ENCODE data around the gene ZNF738. TPM values are rescaled to one million over a fixed set of nuclear protein-coding genes. Genes with fewer than 3 reads are reported as not detected.

The ZNF738 gene
- total RNA-seq, 1 donor from 2014 or later = 3.3 TPM

DNA sequence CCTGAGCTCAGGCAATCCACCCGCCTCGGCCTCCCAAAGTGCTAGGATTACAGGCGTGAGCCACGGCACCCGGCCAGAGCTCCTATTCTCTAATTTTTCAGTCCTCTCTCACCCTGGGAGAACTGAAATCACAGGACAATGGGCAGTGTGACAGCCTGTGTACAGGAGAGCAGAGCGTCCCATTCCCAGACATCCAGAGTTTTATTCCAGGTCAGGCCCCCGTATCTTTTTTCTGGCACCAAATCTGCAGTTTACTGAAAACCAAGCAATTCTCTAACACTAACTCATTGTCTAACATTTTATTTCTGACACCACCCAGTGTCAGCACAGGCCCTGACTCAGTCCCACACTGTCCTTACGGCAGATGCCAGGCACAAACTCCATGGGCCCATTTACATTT, 36.3 kb upstream of the ZNF738 start:
- peak overlapping the region; percentile 75 for H3K27ac ChIP-seq (replicated peaks)
- DNase-seq = peak; percentile 58
- H3K9me3 ChIP-seq (replicated peaks) = peaks cover 15% of the 10 kb centered on the region
- intact Hi-C loops (cut with micrococcal nuclease) = no loop called here
- H3K27me3 ChIP-seq (ENCODE audit: low read depth) = no peaks in the 10 kb centered on the region
- no peak overlapping the region for H3K4me3 ChIP-seq
- H3K4me1 ChIP-seq = peaks cover 61% of the 10 kb centered on the region
- no peak for TF ChIP-seq CTCF (IDR thresholded peaks at IDR 0.05; ENCODE audit: borderline replicate concordance)
- peaks cover 25% of the 10 kb centered on the region for H3K36me3 ChIP-seq

GRCh38 chr19:21323000-21323399, 35.8 kb upstream of the ZNF738 start:
- intact Hi-C loops (cut with micrococcal nuclease) = no loop called here
- Histone ChIP-seq H3K9me3 (replicated peaks) (peaks cover 15% of the 10 kb centered on the region), H3K4me1 (peaks cover 61% of the 10 kb centered on the region), H3K4me3 (no peak overlapping the region), H3K27me3 (ENCODE audit: low read depth) (no peaks in the 10 kb centered on the region), H3K36me3 (peaks cover 25% of the 10 kb centered on the region), H3K27ac (replicated peaks) (peak overlapping the region; percentile 75)
- no peak for DNase-seq
- no peak for TF ChIP-seq CTCF (IDR thresholded peaks at IDR 0.05; ENCODE audit: borderline replicate concordance)

GRCh38 chr19:21326169-21326568, 32.6 kb upstream of the ZNF738 start:
- peaks cover 25% of the 10 kb centered on the region for H3K36me3 ChIP-seq
- H3K4me3 ChIP-seq = no peak overlapping the region
- intact Hi-C loops (cut with micrococcal nuclease) = no loop called here
- no peaks in the 10 kb centered on the region for H3K27me3 ChIP-seq (ENCODE audit: low read depth)
- no peak for DNase-seq
- H3K9me3 ChIP-seq (replicated peaks) = peaks cover 15% of the 10 kb centered on the region
- H3K27ac ChIP-seq (replicated peaks) = no peak overlapping the region
- no peak for TF ChIP-seq CTCF (IDR thresholded peaks at IDR 0.05; ENCODE audit: borderline replicate concordance)
- peaks cover 62% of the 10 kb centered on the region for H3K4me1 ChIP-seq

GRCh38 chr19:21328406-21328805, 30.4 kb upstream of the ZNF738 start:
- H3K4me3 ChIP-seq = peak overlapping the region; percentile 82
- no peaks in the 10 kb centered on the region for H3K27me3 ChIP-seq (ENCODE audit: low read depth)
- peaks cover 41% of the 10 kb centered on the region for H3K4me1 ChIP-seq
- intact Hi-C loops (cut with micrococcal nuclease) = no loop called here
- no peak for TF ChIP-seq CTCF (IDR thresholded peaks at IDR 0.05; ENCODE audit: borderline replicate concordance)
- H3K36me3 ChIP-seq = peaks cover 25% of the 10 kb centered on the region
- no peak for DNase-seq
- H3K9me3 ChIP-seq (replicated peaks) = peaks cover 15% of the 10 kb centered on the region
- H3K27ac ChIP-seq (replicated peaks) = peak overlapping the region; percentile 97

GRCh38 chr19:21328885-21329605, 29.8 kb upstream of the ZNF738 start, which contains the start of gene ZNF708:
Gene ZNF708, minus strand, starts transcription at chr19:21329410. Its CDS starts 198 bp downstream, at chr19:21329212.
- intact Hi-C loops (cut with micrococcal nuclease) = no loop called here
- peak within 1 kb of the TSS; percentile 82 for H3K4me3 ChIP-seq
- peak; percentile 90 for DNase-seq
- no peak for TF ChIP-seq CTCF (IDR thresholded peaks at IDR 0.05; ENCODE audit: borderline replicate concordance)
- no peaks in the 10 kb centered on the region for H3K27me3 ChIP-seq (ENCODE audit: low read depth)
- H3K4me1 ChIP-seq = peaks cover 38% of the 10 kb centered on the region
- peaks cover 25% of the 10 kb centered on the region for H3K36me3 ChIP-seq
- peaks cover 16% of the 10 kb centered on the region for H3K9me3 ChIP-seq (replicated peaks)
- peak within 1 kb of the TSS; percentile 97 for H3K27ac ChIP-seq (replicated peaks)
